ENCODE data around the gene TUBA4B. TPM values are rescaled to one million over a fixed set of nuclear protein-coding genes. Genes with fewer than 3 reads are reported as not detected.
A peak's percentile ranks its signal among the peaks of the same experiment; 100 is the strongest.

The TUBA4B gene
- total and polyA plus RNA-seq, 2 of the 4 experiments (the other 2 are of a cell fraction) = not detected

DNA sequence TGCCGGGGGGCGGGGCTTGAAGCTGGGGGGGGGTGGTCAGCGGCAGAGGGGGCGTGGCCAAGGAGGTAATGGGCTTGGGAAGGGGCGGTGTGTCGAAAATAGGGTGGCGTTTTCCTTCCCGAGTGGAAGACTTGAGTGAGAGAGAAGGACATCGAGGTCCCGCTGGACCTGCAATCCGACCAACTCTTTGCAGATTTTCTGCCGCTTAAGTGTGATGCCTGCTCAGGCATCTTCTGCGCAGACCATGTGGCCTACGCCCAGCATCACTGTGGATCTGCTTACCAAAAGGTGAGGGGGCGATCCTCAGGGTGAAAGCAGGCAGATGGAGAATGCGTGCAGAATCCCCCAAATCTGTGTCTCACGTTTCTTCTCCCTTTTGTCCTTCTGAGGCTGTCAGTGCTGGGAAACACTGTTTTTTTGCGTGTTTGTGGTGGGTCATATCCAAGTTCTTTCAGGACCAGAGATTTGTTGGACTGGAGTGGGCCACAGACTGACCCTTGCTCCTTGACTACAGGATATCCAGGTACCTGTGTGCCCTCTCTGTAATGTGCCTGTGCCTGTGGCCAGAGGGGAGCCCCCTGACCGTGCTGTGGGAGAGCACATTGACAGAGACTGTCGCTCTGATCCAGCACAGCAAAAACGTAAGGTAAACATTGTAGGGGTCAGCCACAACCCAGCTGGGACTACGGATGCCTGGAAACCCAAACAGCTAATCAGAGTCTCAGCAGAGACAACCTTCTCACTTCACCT, 45.7 kb upstream of the TUBA4B start:
- Histone ChIP-seq H2BK20ac (ENCODE audit: low read depth, low read length) (peak overlapping the region; percentile 41; the same call in 1 of the 2 replicates), H3K27ac (ENCODE audit: insufficient read depth, low read length) (peak overlapping the region; percentile 69), H3K14ac (replicated peaks; ENCODE audit: low read depth, low read length) (peak overlapping the region; percentile 92), H3K79me1 (ENCODE audit: low read depth in 1 of 2, low read length in 2 of 2) (peaks cover 5 to 19% of the 10 kb centered on the region in 2 experiments; a peak in 3 of 4 replicates), H3K4me3 (ENCODE audit: insufficient read depth, low read depth, low read length) (peak overlapping the region; percentile 84), H3K23ac (ENCODE audit: low read depth, low read length) (peak overlapping the region; percentile 94), H4K5ac (ENCODE audit: low read depth, low read length) (peak overlapping the region; percentile 78), H2AK9ac (replicated peaks; ENCODE audit: low read depth, low read length, poor library complexity) (peak overlapping the region; percentile 90), H3K4ac (ENCODE audit: low read depth, low read length) (peak overlapping the region; percentile 90), H2AFZ (replicated peaks; ENCODE audit: low read length, poor library complexity) (peak overlapping the region; percentile 91), H3K36me3 (ENCODE audit: control insufficient read depth, insufficient read depth, low read length) (peaks cover 29% of the 10 kb centered on the region), H3K9ac (ENCODE audit: low read depth, low read length) (peak overlapping the region; percentile 78), H2BK15ac (ENCODE audit: low read depth, low read length) (peak overlapping the region; percentile 19; the same call in 1 of the 3 replicates), H4K8ac (ENCODE audit: low read depth in 2 of 2, low read length in 2 of 2) (peak overlapping the region; percentile 51 to 52; a peak in 2 of 4 replicates), H2AK5ac (ENCODE audit: low read depth, low read length) (peak overlapping the region; percentile 84; the same call in 1 of the 2 replicates), H2BK5ac (ENCODE audit: low read depth, low read length, poor library complexity, severe bottlenecking) (peak overlapping the region; percentile 46), H3K4me1 (ENCODE audit: control insufficient read depth, insufficient read depth, low read length) (peaks cover 16% of the 10 kb centered on the region), H3K9me3 (ENCODE audit: control insufficient read depth, insufficient read depth, low read length) (no peaks in the 10 kb centered on the region), H3K56ac (ENCODE audit: extremely low read depth, insufficient read depth, low read length) (peak overlapping the region; percentile 56), H3K18ac (ENCODE audit: low read depth, low read length) (peak overlapping the region; percentile 61; the same call in 1 of the 2 replicates), H3K9me1 (ENCODE audit: insufficient read depth, low read length) (peaks cover 8% of the 10 kb centered on the region; the same call in 1 of the 2 replicates), H3K4me2 (ENCODE audit: low read depth, low read length) (peak overlapping the region; percentile 99), H4K20me1 (ENCODE audit: insufficient read depth, low read length) (peaks cover 9% of the 10 kb centered on the region; the same call in 1 of the 2 replicates), H2BK120ac (ENCODE audit: low read depth, low read length) (peak overlapping the region; percentile 7; the same call in 1 of the 2 replicates), H3K27me3 (ENCODE audit: control insufficient read depth, insufficient read depth, low read length) (no peaks in the 10 kb centered on the region), H4K91ac (ENCODE audit: insufficient read depth, low read depth, low read length) (peak overlapping the region; percentile 90)
- no peak for TF ChIP-seq CEBPB (IDR thresholded peaks at IDR 0.05; ENCODE audit: low read depth, low read length)
- TF ChIP-seq CHD1 (IDR thresholded peaks at IDR 0.05; ENCODE audit: low read depth, low read length) = no peak
- peak; percentile 57; the same call in 1 of the 2 replicates for TF ChIP-seq MXI1 (IDR thresholded peaks at IDR 0.05; ENCODE audit: borderline replicate concordance, low read depth, low read length)
- DNase-seq = no peak
- dilution Hi-C loops (cut with HindIII; ENCODE audit: low sequenced_read_pairs, unreplicated experiment) (no loop called here), in situ Hi-C loops (cut with MboI; ENCODE audit: low sequenced_read_pairs) (loop anchor here (5.0 kb wide), 1 partner anchor 35 kb away; the partner anchor contains the start of gene SLC23A3), intact Hi-C loops (cut with micrococcal nuclease) (loop anchor here (2.0 kb wide), 1 partner anchor 31 kb away; the partner anchor contains the start of gene CNPPD1)
- ChIA-PET CTCF (interaction anchor here (0.6 to 1.4 kb wide), 3 partner anchors 11 to 180 kb away, joined by 3 to 5 read pairs (median 3); partner anchors contain the start of gene DNPEP), POLR2A (ENCODE audit: unreplicated experiment) (interaction anchor here (0.6 to 1.1 kb wide), 5 partner anchors 10 to 1051 kb away, joined by 3 to 5 read pairs (median 3); partner anchors contain the start of gene CNPPD1)
- peak; percentile 7; the same call in 1 of the 2 replicates for ATAC-seq (ENCODE audit: low read depth)
- no TSS peak for BruUV-seq (replicated peaks)
- WGBS, 2 experiments (ENCODE audit: extremely low coverage in 2 of 2, insufficient read length in 1 of 2) = 6% methylated on average over 9 of the region's 22 CpGs; no CpG with 5 or more reads in 1 of the 2 experiments
